K562 (cell line): ENCODE results near the gene ADGRG4. TPM values are rescaled to one million over a fixed set of nuclear protein-coding genes. Genes with fewer than 3 reads are reported as not detected.

Source experiments
- ATAC-seq: fragments of 200-7000 bp; cut with Tn5 transposase; 3 replicates; pipeline ENCODE4 v1.9.1; 2020; ENCODE audit warnings: moderate library complexity
- BruUV-seq: library from RNA; stranded (reverse); fragments of 400-500 nt; replicated peaks from 2 replicates; lab custom pipeline; 2021; lab: Mats Ljungman, UMichigan
- CTCF ChIA-PET: fragments of 300-600 bp; formaldehyde crosslinking; extraction: SDS; loops from one replicate; lab custom pipeline; 2021; ENCODE audit warnings: low intra/inter-chr PET ratio; lab: Yijun Ruan, JAX
- POLR2A ChIA-PET: fragments of 300-600, 350-650 bp; sonication (Branson Sonifier 250); formaldehyde crosslinking; extraction: SDS; loops from one replicate; lab custom pipeline; 2021; ENCODE audit warnings: antibody characterized with exemption, inconsistent platforms; lab: Yijun Ruan, JAX
- DNase-seq, 4 experiments: peaks; one replicate each; pipeline versions ENCODE4 v3.0.0 to v3.0.0-alpha.2; 2011 to 2018; ENCODE audit warnings: low spot score in 3 of 4, mixed read lengths in 3 of 4; ENCODE audit errors: extremely low read depth in 1 of 4
- FAIRE-seq: peaks from 2 replicates; lab custom pipeline; 2011; peaks lifted over from hg19 to GRCh38; lab: Jason Lieb, UNC
- H2AFZ ChIP-seq: 2 replicates; pipeline ENCODE4 v1.6.0; 2011; ENCODE audit warnings: low read depth, low read length, control low read depth, inconsistent platforms
- H3K27ac ChIP-seq: fragments of 200-600 bp; 3 replicates; pipeline ENCODE4 v1.8.0; 2011; ENCODE audit warnings: low read depth, mild to moderate bottlenecking, control low read depth, inconsistent platforms, low read length, moderate library complexity, mixed read lengths; ENCODE audit errors: extremely low read depth
- H3K27me3 ChIP-seq, 2 experiments: fragments of 300-600 bp in 1 of 2; 2 replicates in 1 of 2; 3 replicates in 1 of 2; pipeline versions ENCODE4 v1.6.0 to v1.8.0; 2011; ENCODE audit warnings: inconsistent platforms in 2 of 2, low read length in 2 of 2, mild to moderate bottlenecking in 1 of 2, mixed read lengths in 1 of 2, moderate library complexity in 1 of 2; ENCODE audit not compliant: control insufficient read depth in 2 of 2, insufficient read depth in 2 of 2
- H3K36me3 ChIP-seq: fragments of 300-600 bp; 3 replicates; pipeline ENCODE4 v1.8.0; 2011; ENCODE audit warnings: mild to moderate bottlenecking, low read length, inconsistent platforms; ENCODE audit not compliant: control insufficient read depth, insufficient read depth
- H3K4me1 ChIP-seq, 2 experiments: fragments of 200-600 bp in 1 of 2; replicated peaks in 1 of 2; 2 replicates in 1 of 2; 3 replicates in 1 of 2; pipeline versions ENCODE4 v1.5.1 to v1.8.0; 2011; ENCODE audit warnings: inconsistent platforms in 2 of 2, low read length in 2 of 2, mild to moderate bottlenecking in 1 of 2, mixed read lengths in 1 of 2, moderate library complexity in 1 of 2; ENCODE audit not compliant: control insufficient read depth in 2 of 2, insufficient read depth in 2 of 2
- H3K4me2 ChIP-seq: 2 replicates; pipeline ENCODE4 v1.6.1; 2011; ENCODE audit warnings: low read length, control low read depth, inconsistent platforms, mixed read lengths; ENCODE audit not compliant: insufficient read depth
- H3K4me3 ChIP-seq: fragments of 200-600 bp; sonication (generic), shearing (Covaris generic); 2 replicates; pipeline ENCODE4 v1.5.1; 2016; ENCODE audit warnings: control low read depth, inconsistent platforms
- H3K79me2 ChIP-seq: fragments of 200-600 bp; 3 replicates; pipeline ENCODE4 v1.8.0; 2011; ENCODE audit warnings: low read length, inconsistent platforms; ENCODE audit not compliant: control insufficient read depth, insufficient read depth
- H3K9ac ChIP-seq, 2 experiments: 2 replicates each; pipeline versions ENCODE4 v1.6.0 to v1.6.1; 2011; ENCODE audit warnings: low read depth in 2 of 2, low read length in 2 of 2, control low read depth in 1 of 2, inconsistent platforms in 1 of 2, mild to moderate bottlenecking in 1 of 2, mixed read lengths in 1 of 2; ENCODE audit not compliant: insufficient read depth in 1 of 2
- H3K9me1 ChIP-seq: one replicate; pipeline ENCODE4 v1.6.0; 2011; ENCODE audit warnings: inconsistent platforms, mild to moderate bottlenecking, low read length, moderate library complexity; ENCODE audit not compliant: control insufficient read depth, insufficient read depth
- H3K9me3 ChIP-seq: replicated peaks from 2 replicates; pipeline ENCODE4 v1.5.1; 2011; ENCODE audit warnings: low read depth, low read length, inconsistent platforms; ENCODE audit not compliant: control insufficient read depth, insufficient read depth
- H4K20me1 ChIP-seq: replicated peaks from 2 replicates; pipeline ENCODE4 v1.6.1; 2011; ENCODE audit warnings: low read length, inconsistent platforms, mixed read lengths; ENCODE audit not compliant: control insufficient read depth, insufficient read depth
- ARID3A ChIP-seq: IDR thresholded peaks from 2 replicates; pipeline ENCODE4 v1.6.1; 2012; ENCODE audit warnings: low read depth, low read length, improper control_type of control experiment, borderline replicate concordance
- ETS1 ChIP-seq: conservative IDR thresholded peaks from 2 replicates; pipeline ENCODE4 v1.6.1; 2011; ENCODE audit warnings: low read depth, mild to moderate bottlenecking, low read length; ENCODE audit not compliant: control insufficient read depth
- KDM1A ChIP-seq, 2 experiments: fragments of 450-650 bp; IDR thresholded peaks; 2 replicates each; pipeline ENCODE4 v1.6.1; 2016; ENCODE audit warnings: mild to moderate bottlenecking in 2 of 2
- KLF1 ChIP-seq: fragments of 450-650 bp; IDR thresholded peaks from 2 replicates; pipeline ENCODE4 v1.6.1; 2016; ENCODE audit warnings: missing genetic modification characterization, missing compliant biosample characterization
- MTA2 ChIP-seq: fragments of 450-650 bp; IDR thresholded peaks from 2 replicates; pipeline ENCODE4 v1.6.1; 2016; ENCODE audit warnings: low read depth
- NCOA4 ChIP-seq: fragments of 450-650 bp; IDR thresholded peaks from 2 replicates; pipeline ENCODE4 v1.6.1; 2018; ENCODE audit warnings: mild to moderate bottlenecking; ENCODE audit not compliant: partially characterized antibody
- STAG1 ChIP-seq: sonication (generic); formaldehyde crosslinking; IDR thresholded peaks from 2 replicates; pipeline ENCODE4 v1.5.0; 2020; ENCODE audit warnings: missing genetic modification reagents, borderline replicate concordance
- UBTF ChIP-seq, 2 experiments: IDR thresholded peaks; 2 replicates each; pipeline ENCODE4 v1.6.1; 2012; ENCODE audit warnings: improper control_type of control experiment in 2 of 2, low read depth in 2 of 2, low read length in 2 of 2, borderline replicate concordance in 1 of 2
- ZBTB34 ChIP-seq: fragments of 250-450 bp; sonication (Bioruptor Pico); IDR thresholded peaks from 2 replicates; pipeline ENCODE4 v1.8.0; 2021; ENCODE audit warnings: mild to moderate bottlenecking, moderate library complexity
- ZBTB7A ChIP-seq: IDR thresholded peaks from 2 replicates; pipeline ENCODE4 v1.6.1; 2011; ENCODE audit warnings: low read depth, mild to moderate bottlenecking, low read length, moderate library complexity, borderline replicate concordance; ENCODE audit not compliant: control insufficient read depth
- ZFP30 ChIP-seq: fragments of 250-450 bp; sonication (Bioruptor Pico); IDR thresholded peaks from 2 replicates; pipeline ENCODE4 v1.8.0; 2022; ENCODE audit warnings: moderate library complexity, mild to moderate bottlenecking, inconsistent platforms, borderline replicate concordance
- ZNF239 ChIP-seq: fragments of 250-450 bp; sonication (Bioruptor Pico); IDR thresholded peaks from 2 replicates; pipeline ENCODE4 v1.4.0; 2020; ENCODE audit warnings: mild to moderate bottlenecking
- ZNF444 ChIP-seq: fragments of 250-450 bp; sonication (Bioruptor Pico); IDR thresholded peaks from 2 replicates; pipeline ENCODE4 v1.4.0; 2020; ENCODE audit warnings: mild to moderate bottlenecking, moderate library complexity
- WGBS: fragments of 100-300 bp; shearing (Covaris generic); methylation state at CpG from one replicate; pipeline ENCODE4 v1.1.6; 2016; ENCODE audit warnings: low coverage, mixed read lengths; ENCODE audit not compliant: insufficient coverage; ENCODE audit errors: missing lambda C conversion rate; 5-methylcytosine and 5-hydroxymethylcytosine counted together
- in situ Hi-C: fragments of 300-500 bp; cut with MboI; formaldehyde crosslinking; loops from 4 replicates; pipeline ENCODE4 v1.15.0; 2018; ENCODE audit warnings: inconsistent platforms, mixed read lengths
- intact Hi-C: fragments of 100-400 bp; cut with micrococcal nuclease; formaldehyde crosslinking; loops from 2 replicates; pipeline ENCODE4 v1.14.2; 2022
- polyA plus RNA-seq, 8 experiments: library from polyadenylated mRNA; depleted of rRNA in 4 of 8; stranded (reverse) in 5 of 8; unstranded in 3 of 8; fragments of >200 nt; fragmentation: Nextera tagmentation in 2 of 8; fragmentation: Illumina TruSeq in 1 of 8; extraction: Ambion mirVana in 2 of 8; extraction: Trizol in 1 of 8; gene quantifications; 2 replicates each; pipeline versions ENCODE4 v1.2.1 to v1.2.3, GENCODE V29; 2011 to 2014; ENCODE audit warnings: inconsistent platforms in 1 of 8, missing spikeins in 1 of 8
- total RNA-seq, 7 experiments: library from RNA; depleted of rRNA in 6 of 7; stranded (reverse); fragments of >200 nt in 6 of 7; fragmentation: Illumina TruSeq in 2 of 7; extraction: Trizol in 2 of 7; gene quantifications; 2 replicates each; pipeline versions ENCODE4 v1.2.1 to v1.2.3, GENCODE V29; 2011 to 2021; ENCODE audit warnings: low replicate concordance in 1 of 7

Gene ADGRG4
- total and polyA plus RNA-seq, 9 of the 15 experiments (the other 6 are each of a cell fraction or from before 2014, with no cell fraction given), result not detected

GRCh38 chrX:136347706-136348105 is 46.9 kb downstream of the ADGRG4 start:
- TF ChIP-seq ZBTB34 (CRISPR knock-in tag) (no peak), UBTF (IDR thresholded peaks at IDR 0.05; ENCODE audit: borderline replicate concordance in 1 of 2, low read depth in 2 of 2, low read length in 2 of 2) (no peak), ZFP30 (CRISPR knock-in tag) (no peak), ZBTB7A (no peak), ZNF444 (CRISPR knock-in tag) (no peak), KLF1 (no peak), MTA2 (no peak), NCOA4 (no peak), STAG1 (CRISPR knock-in tag) (no peak), ETS1 (no peak), ARID3A (no peak), KDM1A (IDR thresholded peaks at IDR 0.05) (no peak), ZNF239 (CRISPR knock-in tag) (no peak)
- TF ChIP-seq, all 486 proteins: peak for 0
- DNase-seq (no peak), FAIRE-seq (no peak), ATAC-seq (no peak)
- no peaks in the 10 kb centered on the region; the same call in 2 of the 3 replicates for H3K79me2 ChIP-seq
- no peaks in the 10 kb centered on the region for H3K9me3 ChIP-seq
- H3K27ac ChIP-seq, result no peak overlapping the region
- no peak overlapping the region for H3K9ac ChIP-seq
- no TSS peak for BruUV-seq
- no peaks in the 10 kb centered on the region for H4K20me1 ChIP-seq
- intact Hi-C loops, result no loop called here
- ChIA-PET POLR2A (no interaction called here), CTCF (no interaction called here)
- H3K36me3 ChIP-seq, result no peaks in the 10 kb centered on the region
- no peak overlapping the region for H3K4me2 ChIP-seq
- no peak overlapping the region for H3K4me3 ChIP-seq
- H3K4me1 ChIP-seq, result no peaks in the 10 kb centered on the region
- no peak overlapping the region for H2AFZ ChIP-seq
- no peaks in the 10 kb centered on the region; a peak in 1 of 5 replicates for H3K27me3 ChIP-seq
- no CpG with 5 or more reads among the region's 1 CpG for WGBS
- in situ Hi-C loops, result no loop called here
- H3K9me1 ChIP-seq, result no peaks in the 10 kb centered on the region
